Measurements from ENCODE around the gene SUFU.

Gene SUFU

DNA sequence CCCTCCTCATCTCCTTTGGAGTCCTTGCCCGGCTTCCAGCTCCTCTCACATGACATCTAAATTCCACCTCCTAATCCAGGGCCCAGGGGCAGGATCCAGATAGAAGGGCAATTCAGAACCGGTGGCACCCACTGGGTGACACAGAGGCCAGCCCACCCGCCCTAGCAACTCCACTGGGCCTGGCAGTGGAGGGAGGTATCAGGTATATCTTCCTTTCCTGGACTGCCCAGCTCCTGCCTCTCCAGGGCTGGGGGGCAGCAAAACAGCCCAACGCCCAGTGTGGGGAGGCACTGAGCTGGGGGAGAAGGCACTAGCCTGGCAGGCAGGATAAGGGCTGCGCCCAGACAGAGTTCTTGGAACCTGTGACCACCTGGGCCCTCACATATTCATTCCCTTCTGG lies 130.1 kb downstream of the SUFU start:
- no peak for DNase-seq (ENCODE audit: low spot score)
- TF ChIP-seq, protein P1, sequence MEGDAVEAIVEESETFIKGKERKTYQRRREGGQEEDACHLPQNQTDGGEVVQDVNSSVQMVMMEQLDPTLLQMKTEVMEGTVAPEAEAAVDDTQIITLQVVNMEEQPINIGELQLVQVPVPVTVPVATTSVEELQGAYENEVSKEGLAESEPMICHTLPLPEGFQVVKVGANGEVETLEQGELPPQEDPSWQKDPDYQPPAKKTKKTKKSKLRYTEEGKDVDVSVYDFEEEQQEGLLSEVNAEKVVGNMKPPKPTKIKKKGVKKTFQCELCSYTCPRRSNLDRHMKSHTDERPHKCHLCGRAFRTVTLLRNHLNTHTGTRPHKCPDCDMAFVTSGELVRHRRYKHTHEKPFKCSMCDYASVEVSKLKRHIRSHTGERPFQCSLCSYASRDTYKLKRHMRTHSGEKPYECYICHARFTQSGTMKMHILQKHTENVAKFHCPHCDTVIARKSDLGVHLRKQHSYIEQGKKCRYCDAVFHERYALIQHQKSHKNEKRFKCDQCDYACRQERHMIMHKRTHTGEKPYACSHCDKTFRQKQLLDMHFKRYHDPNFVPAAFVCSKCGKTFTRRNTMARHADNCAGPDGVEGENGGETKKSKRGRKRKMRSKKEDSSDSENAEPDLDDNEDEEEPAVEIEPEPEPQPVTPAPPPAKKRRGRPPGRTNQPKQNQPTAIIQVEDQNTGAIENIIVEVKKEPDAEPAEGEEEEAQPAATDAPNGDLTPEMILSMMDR (IDR thresholded peaks at IDR 0.05), result no peak
- H3K27ac ChIP-seq, result peak overlapping the region; percentile 35 to 73
- no peak overlapping the region for H3K4me3 ChIP-seq

DNA sequence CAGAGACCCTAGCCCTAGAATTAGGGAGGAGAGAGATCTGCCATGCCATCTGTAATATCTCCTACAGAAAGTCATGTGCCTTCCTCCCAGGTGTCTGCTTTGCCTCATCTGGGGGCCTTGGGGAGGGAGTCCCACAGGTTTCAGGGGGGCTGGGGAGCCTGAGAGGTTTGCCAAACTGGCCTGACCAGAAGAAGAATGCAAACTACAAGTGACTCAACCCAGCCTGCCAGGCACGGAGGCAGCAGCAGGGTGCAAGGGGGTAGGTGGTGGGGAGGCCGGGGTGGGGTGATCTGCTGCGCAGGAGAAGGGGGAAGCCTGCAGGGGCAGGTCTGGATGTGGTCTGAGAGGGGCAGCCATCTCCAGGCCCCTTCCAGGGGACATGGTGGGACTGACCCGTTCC lies 130.9 kb downstream of the SUFU start:
- TF ChIP-seq, protein P1 (IDR thresholded peaks at IDR 0.05), result no peak
- H3K4me3 ChIP-seq, result no peak overlapping the region
- no peak for DNase-seq (ENCODE audit: low spot score)
- H3K27ac ChIP-seq, result peak overlapping the region in 1 of 2 donors; percentile 73

GRCh38 chr10:102635377-102635776 lies 131.6 kb downstream of the SUFU start:
- Histone ChIP-seq H3K27ac (no peak overlapping the region), H3K4me3 (no peak overlapping the region)
- no peak for DNase-seq (ENCODE audit: low spot score)
- TF ChIP-seq, protein P1 (IDR thresholded peaks at IDR 0.05), result no peak

DNA sequence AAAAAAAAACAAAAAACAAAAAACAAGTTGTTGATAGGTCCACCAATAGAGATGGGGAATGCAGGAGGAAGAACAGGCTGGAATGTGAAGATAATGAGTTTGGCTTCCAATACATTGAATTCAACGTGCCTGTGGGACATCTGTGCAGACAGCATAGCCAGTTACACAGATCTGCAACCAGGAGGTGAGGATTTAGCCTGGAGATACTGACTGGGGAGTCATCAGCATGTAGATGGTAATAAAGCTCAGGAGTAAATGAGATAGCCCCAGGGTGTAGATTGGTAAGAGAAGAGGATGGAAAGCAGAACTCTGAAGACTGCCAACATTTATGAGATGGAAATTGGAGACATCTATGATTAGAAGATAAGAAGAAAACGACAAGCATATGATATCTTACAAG lies 135.8 kb downstream of the SUFU start:
- DNase-seq (ENCODE audit: low spot score), result no peak
- Histone ChIP-seq H3K4me3 (no peak overlapping the region), H3K27ac (no peak overlapping the region)
- TF ChIP-seq, protein P1 (IDR thresholded peaks at IDR 0.05), result no peak

- no peak for DNase-seq (ENCODE audit: low spot score)
These were observed 137.6 kb downstream of the SUFU start for GRCh38 chr10:102641402-102641801.

DNA sequence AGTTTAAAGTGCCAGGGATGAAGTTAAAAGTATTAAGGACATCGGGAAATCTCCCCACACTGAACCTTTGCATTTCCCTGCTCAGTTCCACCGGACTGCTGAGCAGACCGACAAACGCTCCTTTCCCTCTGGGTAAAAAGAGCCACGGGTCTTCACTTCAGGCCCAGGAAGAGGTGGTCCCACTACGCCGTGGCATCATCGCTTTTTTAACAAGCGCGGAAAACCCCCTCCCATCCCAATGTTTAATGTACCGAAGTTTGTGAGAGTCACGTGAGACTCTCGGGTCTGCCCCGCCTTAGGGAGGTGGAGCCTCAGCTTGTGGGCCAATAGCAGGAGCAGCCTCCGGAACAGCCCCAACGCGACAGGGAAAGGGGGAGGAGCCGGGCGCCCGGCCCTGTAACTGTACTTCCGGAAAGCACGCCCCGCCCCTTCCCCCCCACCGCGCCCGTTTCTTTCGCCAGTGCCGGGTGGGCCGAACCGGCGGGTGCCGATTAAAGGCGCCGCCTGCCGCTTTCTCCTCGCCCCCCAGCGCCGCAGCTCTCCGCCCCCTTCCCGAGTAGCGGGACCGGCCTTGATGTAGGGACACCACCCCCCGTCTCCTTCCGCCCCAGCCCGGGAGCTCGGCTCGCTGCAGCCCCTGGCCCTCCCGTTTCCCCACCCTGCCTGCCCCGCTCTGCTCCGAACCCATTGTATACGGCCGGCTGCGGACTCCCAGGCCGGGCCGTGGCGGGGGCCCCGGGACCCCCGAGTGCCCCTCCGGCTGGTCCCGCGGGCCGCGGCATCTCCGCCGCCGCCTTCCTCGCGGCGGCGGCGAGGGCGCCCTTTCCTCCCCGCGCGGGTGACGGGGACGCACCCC lies 138.3 kb downstream of the SUFU start:
- TF ChIP-seq, protein P1 (IDR thresholded peaks at IDR 0.05), result no peak
- peak; percentile 99 for DNase-seq (ENCODE audit: low spot score)
- H3K4me3 ChIP-seq, result peak overlapping the region; percentile 77
- H3K27ac ChIP-seq, result peak overlapping the region; percentile 93 to 100

More at GRCh38 chr10:102641402-102641801, 137.6 kb downstream of the SUFU start:
- peak overlapping the region; percentile 77 for H3K4me3 ChIP-seq
- TF ChIP-seq, protein P1 (IDR thresholded peaks at IDR 0.05), result no peak
- H3K27ac ChIP-seq, result peak overlapping the region; percentile 93 to 100
